ENCODE data around the gene POU2F2.

Gene POU2F2

DNA sequence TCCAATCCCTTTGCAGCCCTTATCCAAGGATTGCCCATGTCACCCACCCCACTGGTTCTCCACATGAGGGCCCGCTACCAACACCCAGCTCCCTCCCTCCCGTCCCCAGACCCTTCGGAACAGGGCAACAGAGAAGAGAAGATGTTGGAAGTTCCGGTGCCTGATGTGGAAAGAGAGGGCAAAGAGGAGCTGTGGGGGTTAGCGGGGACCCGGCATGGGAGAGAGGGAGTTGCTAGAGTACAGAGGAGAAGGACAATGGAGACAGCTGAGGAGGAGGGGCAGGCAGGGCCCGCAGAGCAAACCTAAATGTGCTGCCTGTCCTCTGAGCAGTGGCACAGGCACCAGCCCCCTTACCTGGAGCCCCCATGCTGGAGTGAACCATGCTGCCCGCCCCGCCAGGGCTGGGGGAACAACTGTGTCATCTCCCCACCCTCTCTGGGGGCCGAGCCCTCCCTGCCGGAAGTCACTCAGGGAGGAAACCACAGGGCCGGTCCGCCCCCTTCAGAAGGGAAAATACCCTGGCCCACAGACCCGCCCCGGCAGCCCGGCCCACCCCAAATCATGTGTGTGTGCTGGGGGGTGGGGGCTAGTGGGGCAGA lies at the start of gene POU2F2:
Gene POU2F2, minus strand, starts transcription at position 417 of the 599 bp plus-strand sequence. Its CDS starts 35 bp downstream, at position 382.
- DNase-seq, result peak; percentile 92

DNA sequence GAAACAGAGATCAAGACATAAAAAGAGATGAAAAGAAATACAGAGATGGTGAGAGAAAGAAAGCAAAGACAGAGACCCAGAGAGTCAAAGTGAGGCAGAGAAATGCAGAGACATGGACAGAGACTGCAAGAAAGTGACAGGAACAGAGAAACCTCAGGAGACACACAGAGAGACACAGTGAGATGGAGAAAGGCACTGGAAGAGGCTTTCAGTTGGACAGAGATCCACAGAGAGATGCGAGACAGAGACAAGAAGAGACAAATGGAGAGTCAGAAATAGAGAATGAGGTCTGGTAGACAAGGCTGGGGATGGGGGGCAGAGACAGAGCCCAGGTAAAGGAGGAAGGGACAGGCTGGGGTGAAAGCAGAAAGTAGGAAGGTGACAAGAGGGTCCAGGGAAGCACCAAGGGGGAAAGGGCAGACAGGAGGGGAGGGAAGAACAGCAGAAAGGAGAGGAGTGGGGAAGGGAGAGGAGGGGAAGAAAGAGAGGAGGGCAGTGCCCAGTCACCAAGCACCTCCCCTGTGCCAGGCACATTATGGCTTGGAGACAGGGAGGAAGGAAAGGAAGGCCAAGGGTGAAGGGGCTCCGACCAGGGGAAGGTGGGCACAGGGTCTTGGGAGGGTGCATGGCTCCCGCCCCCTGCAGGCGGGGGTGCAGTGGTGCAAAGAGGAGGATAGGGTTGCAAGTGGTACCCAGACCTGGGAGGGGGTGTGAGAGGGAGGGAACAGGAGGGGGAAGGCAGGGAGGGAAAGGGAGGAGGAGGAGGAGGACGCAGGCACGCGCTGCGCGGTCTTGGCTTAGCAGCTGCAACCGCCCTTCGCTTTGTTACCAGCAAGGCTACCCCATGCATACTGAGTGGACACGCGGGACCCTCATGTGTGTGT lies 46.8 kb upstream of the POU2F2 start:
- no peak for DNase-seq

DNA sequence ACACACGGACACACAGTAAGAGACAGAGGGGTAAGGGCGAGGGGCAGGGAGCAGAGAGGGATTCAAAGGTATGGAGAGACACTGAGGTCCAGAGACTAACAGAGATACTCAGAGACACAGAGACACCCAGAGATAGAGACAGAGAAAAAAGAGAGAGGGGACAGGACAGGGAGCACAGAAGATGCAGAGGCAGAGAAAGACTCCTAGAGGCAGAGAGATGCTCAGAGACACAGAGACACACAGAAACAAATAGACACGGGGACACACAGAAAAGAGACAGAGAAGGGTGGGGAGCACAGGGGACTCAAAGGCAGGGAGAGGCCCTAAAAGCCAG lies 45.4 kb upstream of the POU2F2 start:
- no peak for DNase-seq

DNA sequence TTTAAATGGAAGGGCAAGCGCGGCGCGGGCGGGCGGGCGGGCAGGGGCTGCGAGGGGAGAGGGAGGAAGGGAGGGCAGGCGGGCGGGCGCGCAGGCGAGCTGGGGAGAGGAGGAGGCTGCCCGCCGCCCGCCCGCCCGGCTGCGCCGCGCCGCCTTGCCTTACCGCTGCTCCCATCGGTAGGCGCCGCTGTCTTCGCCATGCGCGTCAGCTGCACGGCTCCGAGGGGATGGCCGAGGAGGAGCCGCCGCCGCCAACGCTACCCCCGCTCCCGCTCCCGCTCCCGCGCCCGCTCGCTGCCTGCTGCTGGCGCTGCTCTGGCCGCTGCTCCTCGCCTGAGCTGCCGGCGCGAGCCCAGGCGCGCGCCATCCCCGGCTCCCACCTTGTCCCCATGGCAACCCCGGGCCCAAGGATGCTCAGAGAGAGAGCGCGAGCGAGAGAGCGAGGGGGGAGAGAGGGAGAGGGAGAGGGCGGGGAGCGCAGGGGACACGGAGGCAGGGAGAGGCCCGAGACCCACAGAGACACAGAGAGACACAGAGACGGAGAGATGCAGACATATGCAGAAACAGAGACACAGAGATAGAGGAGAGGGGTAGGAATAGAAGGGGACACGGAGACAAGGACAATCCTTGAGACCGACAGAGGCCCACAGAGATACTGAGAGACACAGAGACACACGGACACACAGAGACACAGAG lies 44.9 kb upstream of the POU2F2 start:
- peak; percentile 86 for DNase-seq

DNA sequence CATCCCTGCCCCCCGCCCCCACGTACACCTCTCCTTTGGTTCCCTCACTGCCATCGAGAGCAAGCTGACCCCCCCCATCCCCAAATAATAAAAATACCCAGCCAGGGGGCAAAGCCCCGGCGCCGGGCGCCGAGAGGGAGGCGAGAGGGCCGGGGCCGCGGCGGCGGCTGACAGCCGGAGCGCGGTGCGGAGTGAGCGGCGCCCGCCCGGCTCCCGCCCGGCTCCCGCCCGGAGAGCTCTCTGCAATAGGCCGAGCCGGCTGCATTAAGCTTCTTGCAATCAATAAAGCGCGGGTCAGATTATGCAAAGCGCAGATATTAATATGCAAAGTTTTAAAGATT lies 44.4 kb upstream of the POU2F2 start:
- no peak for DNase-seq

DNA sequence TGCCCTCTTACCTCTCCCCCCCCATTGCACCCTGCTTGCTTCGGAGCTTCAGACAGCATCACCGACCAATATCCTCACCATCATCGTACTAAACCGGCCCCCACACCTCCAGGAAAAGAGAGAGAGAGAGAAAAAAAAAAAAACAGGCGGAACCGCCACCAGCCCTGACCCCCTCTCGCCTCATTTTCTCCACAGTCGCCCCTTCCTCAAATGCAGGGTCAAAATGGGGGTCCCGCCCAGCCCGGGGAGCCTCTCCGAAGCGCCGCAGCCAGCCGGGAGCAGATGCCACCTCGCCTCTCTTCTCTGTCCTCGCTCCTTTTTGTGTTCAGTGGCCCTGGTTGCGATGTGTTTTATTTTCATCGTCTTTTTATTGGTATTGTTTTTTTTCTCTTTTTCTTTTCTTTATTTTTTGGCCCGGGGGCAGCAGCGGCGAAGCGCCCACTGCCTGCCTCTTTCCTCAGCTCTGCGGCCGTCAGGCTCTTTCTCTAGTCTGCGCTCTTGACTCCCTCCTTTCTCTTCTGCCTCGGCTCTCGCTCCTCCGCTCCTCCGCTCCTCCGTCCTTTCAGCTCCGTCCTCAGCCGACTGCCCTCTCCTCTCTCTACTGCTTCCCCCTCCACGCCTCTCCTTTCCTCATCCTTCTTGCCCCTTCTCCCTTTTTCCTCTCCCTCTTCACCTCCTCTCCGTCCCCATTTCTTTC lies 43.9 kb upstream of the POU2F2 start:
- DNase-seq, result peak; percentile 66

DNA sequence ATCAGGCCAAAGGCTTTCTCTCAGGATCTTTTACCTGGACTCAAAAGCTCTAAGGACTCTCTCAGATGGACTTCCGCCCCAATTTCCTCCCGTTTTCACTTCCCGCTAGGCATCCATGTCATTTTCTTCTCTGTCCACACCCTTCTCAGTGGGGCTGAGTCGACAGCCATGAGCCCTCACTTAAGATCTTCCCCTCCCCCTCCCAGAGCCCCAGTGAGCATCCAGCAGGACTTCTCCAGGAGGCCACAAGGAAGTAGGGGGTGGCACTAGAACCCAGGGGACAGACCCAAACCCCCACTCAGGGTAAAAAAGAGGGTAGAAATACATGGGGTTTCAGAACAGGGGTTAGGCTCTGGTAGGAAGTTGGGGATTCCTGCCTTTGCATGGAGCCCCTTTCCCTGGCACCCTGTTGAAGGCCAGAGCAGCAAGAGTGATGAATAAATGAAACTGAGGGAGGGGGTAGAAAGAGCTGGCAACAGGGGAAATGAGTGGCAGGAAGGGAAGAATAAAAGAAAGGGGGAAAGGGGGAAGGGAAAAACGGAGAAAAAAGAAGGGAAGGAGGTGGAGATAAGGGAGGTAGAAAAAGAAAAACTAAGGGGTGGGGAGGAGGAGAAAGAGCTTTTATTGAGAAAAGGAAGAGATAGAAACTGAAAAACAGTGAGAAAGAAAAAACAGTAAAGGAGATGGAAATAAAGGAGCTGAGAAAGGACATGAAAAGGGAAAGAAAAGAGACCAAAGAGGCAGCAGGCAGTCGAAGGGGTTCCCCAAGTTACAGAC lies 42.9 kb upstream of the POU2F2 start:
- no peak for DNase-seq

DNA sequence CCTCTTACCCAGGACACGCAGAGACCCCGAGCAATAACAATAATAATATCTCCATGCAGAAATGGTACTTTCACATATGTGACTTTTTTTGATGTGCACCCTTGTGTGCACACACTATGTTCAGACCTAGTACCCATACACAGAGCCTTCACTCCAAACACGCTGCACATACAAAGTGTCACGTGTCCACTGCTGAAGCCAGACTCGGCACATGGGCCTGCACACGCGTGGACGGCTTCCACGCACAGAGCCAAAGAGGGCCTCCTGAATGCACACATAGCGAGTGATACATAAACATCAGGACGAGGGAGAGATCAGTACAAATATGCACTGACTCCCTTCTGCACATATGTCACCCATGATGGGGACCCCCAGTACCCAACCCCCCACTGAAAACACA lies 41.9 kb upstream of the POU2F2 start:
- DNase-seq, result no peak

DNA sequence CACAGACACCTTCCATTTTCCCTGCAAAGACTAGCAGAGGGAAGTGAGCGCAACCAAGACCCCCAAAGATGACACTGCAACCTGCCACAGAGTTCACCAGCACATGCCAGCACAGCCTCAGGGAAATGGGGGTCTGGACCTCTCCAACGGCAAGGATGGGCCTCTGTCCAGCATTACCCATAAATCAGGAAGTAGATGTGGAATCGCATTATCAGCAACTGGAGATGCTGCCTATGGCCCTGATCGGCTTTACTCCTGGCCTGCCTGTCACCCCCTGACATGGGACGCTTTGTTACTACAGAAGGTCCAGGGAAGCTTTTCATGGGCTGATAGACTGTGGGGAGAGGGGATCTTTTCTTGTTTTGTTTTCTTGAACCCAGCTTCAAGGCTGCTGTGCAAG lies 41.4 kb upstream of the POU2F2 start:
- DNase-seq, result no peak

DNA sequence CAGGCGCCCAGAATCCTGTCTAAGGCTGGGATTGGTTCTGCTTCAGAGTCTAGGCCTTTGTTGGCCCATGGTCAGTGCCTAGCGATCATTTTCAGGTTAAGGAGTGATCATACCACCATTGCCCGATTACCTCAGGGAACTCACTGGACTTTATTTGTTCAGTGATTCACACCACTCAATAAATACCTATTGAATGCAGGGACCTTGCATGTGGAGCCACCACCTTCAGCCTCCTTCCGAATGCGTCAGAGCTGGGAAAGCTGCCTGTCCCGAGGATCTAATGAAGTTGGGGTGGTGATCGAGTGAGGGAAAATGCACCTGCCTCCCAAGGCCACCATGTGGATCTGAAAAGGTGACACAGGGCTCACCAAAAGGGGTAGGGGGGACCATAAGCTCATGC lies 40.0 kb upstream of the POU2F2 start:
- no peak for DNase-seq

DNA sequence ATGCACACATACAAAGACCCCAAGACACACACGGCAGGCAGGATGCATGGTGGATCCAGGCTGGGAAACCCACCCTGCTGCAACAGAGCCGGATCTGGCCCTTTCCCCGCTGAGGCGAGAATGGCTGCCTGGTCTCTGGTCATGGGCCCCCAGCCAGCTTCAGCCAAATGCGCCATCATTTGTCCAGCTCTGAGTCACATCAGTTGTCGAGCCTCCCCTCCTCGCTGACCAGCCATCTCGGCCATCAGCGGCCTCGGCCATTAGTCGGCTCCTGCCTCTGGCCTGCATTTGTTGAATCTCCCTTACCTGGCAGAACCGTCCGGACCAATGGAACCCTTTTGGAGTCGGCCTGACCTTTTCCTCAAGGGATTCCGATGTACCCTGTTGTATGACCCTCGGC lies 38.5 kb upstream of the POU2F2 start:
- no peak for DNase-seq

DNA sequence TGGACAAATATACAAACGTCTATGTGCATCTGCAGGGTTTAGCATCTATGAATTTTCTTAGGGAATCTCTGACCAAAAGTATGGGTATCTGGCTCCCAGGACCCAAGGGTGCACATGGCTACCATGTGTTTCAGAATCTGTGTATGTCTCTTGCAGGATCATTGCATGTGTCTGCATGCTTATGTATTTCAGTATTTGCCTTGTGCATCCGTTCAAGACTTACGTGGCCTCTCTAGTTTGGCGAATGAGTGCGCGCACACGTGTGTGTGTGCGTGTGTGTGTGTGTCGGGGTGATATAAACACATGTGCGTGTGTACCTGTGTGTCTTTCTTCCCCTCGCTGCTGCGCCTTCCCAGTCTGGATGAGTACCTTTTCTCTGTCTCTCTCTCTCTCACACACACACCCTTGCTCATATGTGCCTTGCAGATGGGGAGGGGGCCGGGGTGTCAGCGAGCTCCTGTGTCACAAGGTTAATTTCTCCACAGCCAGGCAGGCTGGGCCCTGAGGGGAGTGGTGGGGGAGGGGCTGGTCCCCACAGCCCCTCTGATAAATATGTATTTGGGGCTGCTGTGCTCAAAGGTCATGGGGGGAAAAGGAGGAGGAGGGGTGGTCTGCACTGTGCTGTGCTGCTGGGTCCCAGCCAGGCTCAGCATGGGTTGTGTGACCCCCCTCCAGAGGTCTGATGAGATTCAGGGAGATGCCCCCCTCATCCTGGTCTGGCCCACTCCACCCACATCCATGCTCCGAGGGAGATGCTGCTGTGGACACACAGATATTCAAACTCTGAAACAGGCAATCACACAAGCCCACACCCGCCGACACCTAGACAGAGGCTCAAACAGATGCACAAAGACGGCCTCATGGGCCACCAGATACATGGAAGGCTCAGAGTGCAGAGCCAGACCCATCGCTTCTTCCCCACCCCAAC lies 37.5 kb upstream of the POU2F2 start:
- DNase-seq, result no peak

DNA sequence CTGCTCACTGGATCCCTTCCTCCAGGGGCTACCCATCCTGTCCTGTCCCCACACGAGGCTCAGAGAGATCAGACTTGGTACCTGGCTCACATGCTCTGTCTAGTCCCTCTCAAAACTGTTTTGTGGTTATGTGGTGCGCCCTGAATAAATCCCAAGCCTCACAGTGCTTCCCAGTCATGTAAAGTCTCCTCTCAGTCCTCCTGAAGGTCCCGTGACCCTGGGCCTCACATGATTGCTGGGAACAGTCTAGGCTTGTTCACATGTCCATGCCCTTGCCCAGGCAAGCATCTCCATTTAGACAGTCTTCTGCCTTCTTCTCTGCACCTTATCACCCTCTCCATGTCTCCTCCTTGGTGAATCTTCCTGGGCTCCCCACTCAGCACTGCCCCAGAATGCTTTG lies 36.0 kb upstream of the POU2F2 start:
- no peak for DNase-seq

DNA sequence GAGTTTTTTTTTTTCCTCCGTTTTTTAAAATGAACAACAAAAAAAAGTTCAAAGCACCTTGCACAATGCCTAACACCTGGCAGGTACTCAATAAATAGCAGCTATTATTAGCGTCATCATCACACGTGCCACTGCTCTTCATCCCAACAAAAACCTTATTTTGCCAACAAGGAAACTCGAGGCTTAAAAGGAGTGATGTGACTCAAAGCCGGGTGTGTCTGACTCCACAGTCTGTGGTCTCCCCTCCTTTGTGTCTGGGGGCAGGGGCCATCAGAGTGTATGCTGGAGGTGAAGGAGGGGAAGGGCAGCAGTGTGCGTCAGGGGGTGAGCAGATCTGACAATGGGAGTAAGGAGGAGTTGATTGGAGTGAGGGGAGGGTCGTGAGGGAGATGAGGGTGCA lies 34.1 kb upstream of the POU2F2 start:
- DNase-seq, result no peak

DNA sequence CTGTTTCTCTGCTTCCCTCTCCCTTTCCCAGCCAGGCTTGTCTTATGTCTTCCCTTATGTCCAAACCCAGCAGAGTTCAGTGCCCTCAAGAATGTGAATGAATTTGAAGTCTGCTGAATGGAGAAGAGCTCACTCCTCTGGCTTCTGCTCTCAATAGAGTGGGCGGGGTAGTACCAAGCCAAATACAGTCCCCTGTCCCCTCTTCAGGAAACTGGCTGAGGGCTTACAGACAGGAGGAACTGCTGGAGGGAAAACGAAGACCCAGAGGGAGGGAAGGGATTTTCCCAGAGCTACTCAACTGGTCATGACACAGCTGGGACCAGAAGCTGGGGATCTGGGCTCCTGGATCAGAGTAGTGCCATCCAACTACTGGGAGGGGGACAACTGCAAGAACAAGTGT lies 32.9 kb upstream of the POU2F2 start:
- no peak for DNase-seq

DNA sequence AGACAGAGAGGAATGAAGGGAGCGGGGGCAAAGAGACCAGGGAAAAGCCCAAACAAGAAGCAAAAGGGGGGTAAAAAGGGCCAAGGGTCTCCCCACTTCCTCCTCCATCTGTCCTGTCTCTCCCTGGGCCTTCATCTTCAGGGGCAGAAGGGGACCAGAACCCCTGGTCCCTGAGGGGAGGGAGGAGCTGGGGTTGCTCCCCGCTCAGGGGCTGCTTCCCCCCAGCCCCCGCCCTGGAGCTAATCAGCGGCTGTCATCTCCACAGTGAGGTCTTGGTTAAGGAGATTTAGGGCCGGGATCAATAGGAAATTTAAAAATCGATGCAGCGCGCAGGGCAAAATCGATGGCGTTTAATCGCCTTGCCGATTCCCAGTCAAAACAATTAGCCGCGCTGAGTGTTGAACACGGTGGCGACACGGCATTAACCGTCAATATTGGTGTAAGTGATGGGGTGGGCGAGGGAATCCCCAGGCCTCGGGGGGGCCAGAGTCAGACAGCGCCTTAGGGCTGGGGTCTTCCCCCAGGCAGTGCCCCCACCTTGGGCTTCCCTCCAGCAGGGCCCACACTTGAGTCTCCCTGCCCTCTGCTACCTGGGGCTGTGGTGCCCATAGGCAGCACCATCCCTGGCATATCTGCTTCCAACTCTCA lies 29.5 kb upstream of the POU2F2 start:
- no peak for DNase-seq

DNA sequence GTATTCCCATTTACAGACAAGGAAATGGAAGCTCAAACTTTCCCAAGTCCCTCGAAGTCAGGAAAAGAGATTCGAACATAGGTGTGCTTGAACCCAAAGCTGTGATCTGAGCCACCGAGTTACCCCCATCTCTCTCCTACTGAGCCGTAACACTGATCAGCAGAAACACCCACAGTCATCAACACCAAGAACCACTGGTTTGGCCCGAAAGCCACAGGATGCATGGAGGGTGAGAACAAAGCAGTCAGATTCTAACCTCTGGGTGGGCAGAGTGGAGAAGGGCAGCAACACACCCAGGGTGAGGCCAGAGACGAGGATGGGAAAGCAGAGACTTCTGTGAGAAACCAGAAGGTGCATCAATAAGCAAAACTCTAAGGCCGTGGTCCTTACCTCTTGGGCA lies 27.7 kb upstream of the POU2F2 start:
- DNase-seq, result no peak

DNA sequence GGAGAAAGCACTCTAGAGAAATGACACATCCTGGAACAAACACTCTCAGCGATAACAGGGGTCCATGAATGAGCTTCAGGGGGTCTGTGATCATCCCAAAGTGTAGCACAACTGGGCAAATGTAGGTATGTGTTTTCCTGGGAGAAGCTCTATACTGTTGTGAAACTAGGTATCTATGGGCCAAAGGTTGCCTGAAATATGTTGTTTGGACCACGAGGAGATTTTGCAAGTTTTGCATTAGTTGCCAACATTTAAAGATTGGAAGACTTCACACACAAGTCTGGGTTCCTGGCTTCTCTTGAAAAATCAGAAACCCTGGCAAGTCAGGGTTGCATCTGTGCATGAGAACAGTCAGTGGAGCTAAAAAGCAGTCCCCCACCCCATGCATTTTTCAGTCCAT lies 26.7 kb upstream of the POU2F2 start:
- no peak for DNase-seq

DNA sequence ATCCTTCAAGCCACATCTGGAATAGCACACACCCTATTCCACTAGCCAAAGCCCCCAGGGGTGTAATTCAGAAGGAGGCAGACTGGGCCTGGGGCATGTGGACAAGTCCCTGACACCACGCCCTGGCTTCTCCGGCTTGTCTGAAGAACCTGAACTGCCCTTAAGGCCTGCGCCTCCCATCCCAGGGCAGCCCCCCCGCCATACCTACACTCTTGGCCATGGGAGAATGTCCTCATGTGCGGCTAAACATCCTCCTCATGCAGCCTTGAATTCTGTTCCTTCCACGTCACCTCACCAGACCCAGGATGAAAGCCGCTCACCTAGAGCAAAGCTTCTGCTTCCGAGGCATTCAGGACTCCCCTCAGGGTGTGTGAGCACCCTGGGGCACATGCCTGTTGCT lies 24.3 kb upstream of the POU2F2 start:
- no peak for DNase-seq

DNA sequence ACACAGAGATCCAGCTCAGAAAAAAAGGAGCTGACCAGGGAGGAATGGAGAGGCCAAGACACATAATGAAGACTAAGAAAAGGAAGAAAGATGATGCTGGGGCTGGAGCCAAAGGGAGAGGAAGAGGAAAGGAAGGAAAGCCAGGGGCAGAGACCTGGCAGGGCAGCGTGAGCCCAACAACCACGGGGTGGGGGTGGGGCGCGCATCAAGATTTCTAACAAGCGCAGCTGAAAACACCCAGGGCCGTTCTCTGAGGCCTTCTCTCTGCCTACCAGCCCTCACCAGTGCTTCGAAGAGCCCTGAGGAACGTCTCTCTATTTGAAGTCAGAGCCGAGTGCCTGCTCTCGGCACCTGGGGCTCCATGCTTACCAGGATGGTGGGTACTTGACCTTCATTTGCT lies 23.6 kb upstream of the POU2F2 start:
- no peak for DNase-seq
